ENCODE measurements around the gene COL4A6. TPM values are rescaled to one million over a fixed set of nuclear protein-coding genes. Genes with fewer than 3 reads are reported as not detected.

The COL4A6 gene
- total and polyA plus RNA-seq, 2 of the 8 experiments (the other 6 are each of a cell fraction or from before 2014, with no cell fraction given) = 5.9 to 11.8 TPM

GRCh38 chrX:108268434-108269080 lies 169.7 kb downstream of the COL4A6 start:
- Histone ChIP-seq H3K18ac (ENCODE audit: extremely low read depth, low read length) (no peak overlapping the region), H3K36me3 (ENCODE audit: control insufficient read depth in 2 of 4, insufficient read depth in 4 of 4, low read length in 3 of 4) (no peaks in the 10 kb centered on the region), H4K8ac (ENCODE audit: extremely low read depth, insufficient read depth, low read length) (no peak overlapping the region), H3K4me3 (ENCODE audit: extremely low read depth in 1 of 4, insufficient read depth in 2 of 4, low read depth in 3 of 4, low read length in 4 of 4) (no peak overlapping the region), H4K5ac (ENCODE audit: insufficient read length, low read depth, low read length) (no peak overlapping the region), H3K79me1 (ENCODE audit: low read depth, low read length) (no peaks in the 10 kb centered on the region), H3K56ac (replicated peaks; ENCODE audit: insufficient read length, low read depth, low read length) (no peak overlapping the region), H2AK5ac (ENCODE audit: low read depth, low read length) (no peak overlapping the region), H2BK12ac (ENCODE audit: low read depth, low read length) (no peak overlapping the region), H4K91ac (replicated peaks; ENCODE audit: insufficient read length, low read length) (no peak overlapping the region), H3K9me3 (ENCODE audit: insufficient read depth in 2 of 2, low read depth in 1 of 2, low read length in 1 of 2) (no peaks in the 10 kb centered on the region), H3K27ac (ENCODE audit: low read depth, low read length) (no peak overlapping the region), H3K23ac (ENCODE audit: insufficient read length) (no peak overlapping the region), H2BK20ac (ENCODE audit: low read length) (no peak overlapping the region), H2AFZ (ENCODE audit: low read length) (no peak overlapping the region), H4K20me1 (replicated peaks in 1 of 2; ENCODE audit: control insufficient read depth in 1 of 2, insufficient read depth in 2 of 2, low read length in 2 of 2) (no peaks in the 10 kb centered on the region), H3K4me1 (replicated peaks in 1 of 4; ENCODE audit: control insufficient read depth in 3 of 4, insufficient read depth in 4 of 4, low read length in 3 of 4) (no peaks in the 10 kb centered on the region), H3K14ac (ENCODE audit: insufficient read length) (no peak overlapping the region), H3K27me3 (replicated peaks in 1 of 4; ENCODE audit: control insufficient read depth in 3 of 4, extremely low read depth in 1 of 4, insufficient read depth in 3 of 4, low read length in 3 of 4) (no peaks in the 10 kb centered on the region), H2BK120ac (replicated peaks; ENCODE audit: low read depth, low read length) (no peak overlapping the region), H3K23me2 (ENCODE audit: low read depth, low read length) (no peaks in the 10 kb centered on the region), H3K4me2 (ENCODE audit: insufficient read depth in 1 of 2, low read depth in 2 of 2, low read length in 2 of 2) (no peak overlapping the region), H2BK5ac (ENCODE audit: low read depth, low read length) (no peak overlapping the region), H3K4ac (replicated peaks; ENCODE audit: insufficient read length, low read depth, low read length) (no peak overlapping the region), H2BK15ac (ENCODE audit: low read length) (no peak overlapping the region), H3K9ac (replicated peaks in 1 of 4; ENCODE audit: extremely low read depth in 1 of 4, low read depth in 3 of 4, low read length in 3 of 4) (no peak overlapping the region), H3K79me2 (ENCODE audit: control insufficient read depth in 1 of 2, insufficient read depth in 2 of 2, low read length in 2 of 2) (no peaks in the 10 kb centered on the region)
- no peak for TF ChIP-seq EGR1 (IDR thresholded peaks at IDR 0.05; ENCODE audit: borderline replicate concordance, low read depth, low read length)
- TF ChIP-seq RBBP5 (IDR thresholded peaks at IDR 0.05; ENCODE audit: borderline replicate concordance, low read depth, low read length) = no peak
- CTCF ChIA-PET (ENCODE audit: partially characterized antibody) = no interaction called here
- POLR2A ChIA-PET (ENCODE audit: partially characterized antibody) = no interaction called here
- 94% methylated on average over 4 of the region's 4 CpGs; no CpG with 5 or more reads in 1 of the 2 experiments for WGBS, 2 experiments (ENCODE audit: extremely low coverage in 1 of 2, insufficient coverage in 1 of 2, insufficient read length in 1 of 2, insufficient replicate concordance in 2 of 2, low coverage in 1 of 2, low lambda C conversion rate in 2 of 2, missing lambda C conversion rate in 1 of 2)
- DNase-seq (ENCODE audit: low read depth in 1 of 2, low spot score in 2 of 2) (no peak), FAIRE-seq (no peak)

Data from H1 (cell line).